Natural killer cell (primary cell): Measurements from ENCODE around the gene UFC1. TPM values are rescaled to one million over a fixed set of nuclear protein-coding genes. Genes with fewer than 3 reads are reported as not detected.

Experiments
- ATAC-seq, 3 donors: fragments of 150-1000 bp in 2 of 3; fragments of 200-7000 bp in 1 of 3; cut with Tn5 transposase; 1 replicate in 1 of 3; 2 replicates in 2 of 3; pipeline ENCODE4 v1.10.0; 2021; ENCODE audit warnings: mild to moderate bottlenecking in 2 of 3, moderate library complexity in 2 of 3
- DNase-seq, 2 donors: peaks; one replicate each; pipeline versions ENCODE4 v3.0.0 to v3.0.0-alpha.2; 2013 to 2021; ENCODE audit warnings: mixed read lengths in 1 of 2
- H3K27ac ChIP-seq: one replicate; pipeline ENCODE4 v1.5.1; 2013; ENCODE audit warnings: mild to moderate bottlenecking, low read length
- H3K27me3 ChIP-seq: one replicate; pipeline ENCODE4 v1.6.1; 2013; ENCODE audit warnings: low read length; ENCODE audit not compliant: control insufficient read depth, insufficient read depth
- H3K36me3 ChIP-seq: one replicate; pipeline ENCODE4 v1.6.1; 2013; ENCODE audit warnings: low read length; ENCODE audit not compliant: control insufficient read depth, insufficient read depth
- H3K4me1 ChIP-seq: one replicate; pipeline ENCODE4 v1.6.1; 2013; ENCODE audit warnings: low read length; ENCODE audit not compliant: control insufficient read depth, insufficient read depth
- H3K4me3 ChIP-seq: one replicate; pipeline ENCODE4 v1.5.1; 2013; ENCODE audit warnings: low read length
- H3K9me3 ChIP-seq: one replicate; pipeline ENCODE4 v1.6.1; 2013; ENCODE audit warnings: low read length; ENCODE audit not compliant: control insufficient read depth, insufficient read depth
- H3K27ac Mint-ChIP-seq, 2 donors: one replicate each; pipeline ENCODE4 v1.8.0; 2022; ENCODE audit warnings: mild to moderate bottlenecking in 2 of 2, mixed read lengths in 2 of 2, moderate library complexity in 1 of 2
- H3K27me3 Mint-ChIP-seq, 2 donors: one replicate each; pipeline ENCODE4 v1.8.0; 2022; ENCODE audit warnings: low read depth in 2 of 2, mixed read lengths in 2 of 2
- H3K36me3 Mint-ChIP-seq: one replicate; pipeline ENCODE4 v1.8.0; 2022; ENCODE audit warnings: mixed read lengths
- H3K4me1 Mint-ChIP-seq, 2 donors: one replicate each; pipeline ENCODE4 v1.8.0; 2022; ENCODE audit warnings: mixed read lengths in 2 of 2
- H3K4me3 Mint-ChIP-seq: one replicate; pipeline ENCODE4 v1.8.0; 2022; ENCODE audit warnings: mild to moderate bottlenecking, moderate library complexity, mixed read lengths
- H3K9me3 Mint-ChIP-seq, 2 donors: one replicate each; pipeline ENCODE4 v1.8.0; 2022; ENCODE audit warnings: mixed read lengths in 2 of 2
- CTCF ChIP-seq: fragments of 200-600 bp; IDR thresholded peaks from one replicate; pipeline ENCODE4 v1.8.0; 2022; ENCODE audit warnings: antibody characterized with exemption
- WGBS: methylation state at CpG from one replicate; pipeline ENCODE4 v1.1.7; 2013; ENCODE audit warnings: missing lambda C conversion rate; ENCODE audit not compliant: insufficient coverage; 5-methylcytosine and 5-hydroxymethylcytosine counted together
- intact Hi-C: fragments of 100-400 bp; cut with micrococcal nuclease; formaldehyde crosslinking; loops from one replicate; pipeline ENCODE4 v1.14.2; 2022
- total RNA-seq, 4 donors: library from RNA; stranded (reverse); fragments of 120-200 nt in 1 of 4; gene quantifications; one replicate each; pipeline versions ENCODE4 v1.2.3 to v1.2.4, GENCODE V29; 2013 to 2022

The UFC1 gene
- total RNA-seq, 3 donors from 2014 or later (not counting 1 experiment from before 2014, with no cell fraction given): 109 to 155 (median 117) TPM

- no peak for TF ChIP-seq CTCF
- peaks cover 29% of the 10 kb centered on the region for H3K36me3 Mint-ChIP-seq
- no peak overlapping the region for H3K4me3 ChIP-seq
- H3K27me3 ChIP-seq: no peaks in the 10 kb centered on the region
- H3K4me1 ChIP-seq: peaks cover 21% of the 10 kb centered on the region
- 89% methylated on average over 3 of the region's 4 CpGs for WGBS
- ATAC-seq: no peak
- no peak for DNase-seq
- intact Hi-C loops: no loop called here
- no peaks in the 10 kb centered on the region for H3K27me3 Mint-ChIP-seq
- H3K27ac Mint-ChIP-seq: peak overlapping the region; percentile 7 to 63
- peaks cover 45 to 64% of the 10 kb centered on the region in 2 donors for H3K4me1 Mint-ChIP-seq
- peaks cover 61% of the 10 kb centered on the region for H3K36me3 ChIP-seq
- no peaks in the 10 kb centered on the region for H3K9me3 ChIP-seq
- no peak overlapping the region for H3K4me3 Mint-ChIP-seq
- H3K27ac ChIP-seq: no peak overlapping the region
- no peaks in the 10 kb centered on the region for H3K9me3 Mint-ChIP-seq
Observed at GRCh38 chr1:161172776-161173376, 19.1 kb downstream of the UFC1 start.

- Mint-ChIP-seq H3K27ac (peak overlapping the region; percentile 96 to 99), H3K36me3 (peaks cover 29% of the 10 kb centered on the region), H3K4me3 (peak overlapping the region; percentile 47), H3K9me3 (no peaks in the 10 kb centered on the region), H3K27me3 (no peaks in the 10 kb centered on the region), H3K4me1 (peaks cover 49 to 63% of the 10 kb centered on the region in 2 donors)
- no peak for TF ChIP-seq CTCF
- H3K36me3 ChIP-seq: peaks cover 61% of the 10 kb centered on the region
- H3K4me1 ChIP-seq: peaks cover 21% of the 10 kb centered on the region
- no peaks in the 10 kb centered on the region for H3K27me3 ChIP-seq
- ATAC-seq (no peak), DNase-seq (no peak)
- no peak overlapping the region for H3K27ac ChIP-seq
- intact Hi-C loops: no loop called here
- H3K9me3 ChIP-seq: no peaks in the 10 kb centered on the region
- WGBS: 97% methylated on average over 11 of the region's 11 CpGs
- no peak overlapping the region for H3K4me3 ChIP-seq
Observed at GRCh38 chr1:161173711-161174110, 19.9 kb downstream of the UFC1 start.

GRCh38 chr1:161174911-161175310 lies 21.1 kb downstream of the UFC1 start:
- Mint-ChIP-seq H3K36me3 (peaks cover 29% of the 10 kb centered on the region), H3K9me3 (no peaks in the 10 kb centered on the region), H3K4me3 (peak overlapping the region; percentile 55), H3K4me1 (peaks cover 53 to 67% of the 10 kb centered on the region in 2 donors), H3K27me3 (no peaks in the 10 kb centered on the region), H3K27ac (peak overlapping the region; percentile 96 to 99)
- Histone ChIP-seq H3K4me3 (no peak overlapping the region), H3K36me3 (peaks cover 54% of the 10 kb centered on the region), H3K4me1 (peaks cover 21% of the 10 kb centered on the region), H3K27ac (no peak overlapping the region), H3K27me3 (no peaks in the 10 kb centered on the region), H3K9me3 (no peaks in the 10 kb centered on the region)
- WGBS: 97% methylated on average over 11 of the region's 11 CpGs
- intact Hi-C loops: no loop called here
- ATAC-seq (no peak), DNase-seq (no peak)
- TF ChIP-seq CTCF: no peak
